Memory B cell (primary cell): Measurements from ENCODE around the gene ZNF195.
A peak's percentile ranks its signal among the peaks of the same experiment; 100 is the strongest.
"Not testable (repeated sequence)": the region's sequence is repeated elsewhere in the genome, so short reads cannot be mapped to it uniquely, and the experiment has no call there.

Source experiments
- ATAC-seq: fragments of 150-1000 bp; cut with Tn5 transposase; 2 replicates; pipeline ENCODE4 v1.10.0; 2021; ENCODE audit warnings: low read depth, mild to moderate bottlenecking, moderate library complexity
- DNase-seq, 2 donors: peaks; one replicate each; pipeline ENCODE4 v3.0.0; 2022; ENCODE audit warnings: low spot score in 2 of 2
- H3K27ac Mint-ChIP-seq: one replicate; pipeline ENCODE4 v1.8.0; 2022; ENCODE audit warnings: mild to moderate bottlenecking, moderate library complexity, mixed read lengths
- H3K27me3 Mint-ChIP-seq: one replicate; pipeline ENCODE4 v1.8.0; 2022; ENCODE audit warnings: mixed read lengths
- H3K36me3 Mint-ChIP-seq: one replicate; pipeline ENCODE4 v1.8.0; 2022; ENCODE audit warnings: mild to moderate bottlenecking, mixed read lengths
- H3K4me1 Mint-ChIP-seq: one replicate; pipeline ENCODE4 v1.8.0; 2022; ENCODE audit warnings: mixed read lengths
- H3K4me3 Mint-ChIP-seq: one replicate; pipeline ENCODE4 v1.8.0; 2022; ENCODE audit warnings: mild to moderate bottlenecking, moderate library complexity, mixed read lengths
- H3K9me3 Mint-ChIP-seq: one replicate; pipeline ENCODE4 v1.8.0; 2022; ENCODE audit warnings: mixed read lengths

Gene ZNF195

GRCh38 chr11:3326450-3326849 lies 52.5 kb downstream of the ZNF195 start:
- not testable (repeated sequence) for H3K36me3 Mint-ChIP-seq, H3K4me3 Mint-ChIP-seq, H3K9me3 Mint-ChIP-seq, H3K27me3 Mint-ChIP-seq, ATAC-seq, H3K4me1 Mint-ChIP-seq, H3K27ac Mint-ChIP-seq, DNase-seq

GRCh38 chr11:3324724-3325123 lies 54.2 kb downstream of the ZNF195 start:
- not testable (repeated sequence) for H3K36me3 Mint-ChIP-seq, H3K9me3 Mint-ChIP-seq, DNase-seq, H3K4me3 Mint-ChIP-seq, H3K4me1 Mint-ChIP-seq, H3K27me3 Mint-ChIP-seq, H3K27ac Mint-ChIP-seq
- ATAC-seq = peak; percentile 63
